DMS 273 (cell line): ENCODE data around the gene GCDH.
"Not testable (repeated sequence)": the region's sequence is repeated elsewhere in the genome, so short reads cannot be mapped to it uniquely, and the experiment has no call there.

ENCODE experiments used
- DNase-seq: peaks from one replicate; lab custom pipeline; 2025; ENCODE audit not compliant: unreplicated experiment; lab: John Stamatoyannopoulos, UW

GCDH gene

GRCh38 chr19:12890787-12891552 is at the start of gene GCDH:
Gene GCDH, plus strand, starts transcription at chr19:12891160. Its CDS starts 145 bp downstream, at chr19:12891305.
- peak; percentile 100 for DNase-seq

- DNase-seq: no peak
These were observed 48.4 kb upstream of the GCDH start for GRCh38 chr19:12842511-12842910.

GRCh38 chr19:12843328-12843727 is 47.6 kb upstream of the GCDH start:
- no peak for DNase-seq

- DNase-seq: no peak
These were observed 46.8 kb upstream of the GCDH start for GRCh38 chr19:12843999-12844732.

GRCh38 chr19:12846613-12847012 is 44.3 kb upstream of the GCDH start:
- not testable (repeated sequence) for DNase-seq

- DNase-seq: peak; percentile 93
These were observed 43.5 kb upstream of the GCDH start for GRCh38 chr19:12847159-12848139.

- DNase-seq: no peak
These were observed 34.3 kb upstream of the GCDH start for GRCh38 chr19:12856653-12857052.

- DNase-seq: no peak
These were observed 32.7 kb upstream of the GCDH start for GRCh38 chr19:12858041-12858928.

- peak; percentile 73 for DNase-seq
These were observed 31.4 kb upstream of the GCDH start for GRCh38 chr19:12859546-12859945.

GRCh38 chr19:12864143-12864542 is 26.8 kb upstream of the GCDH start:
- no peak for DNase-seq

GRCh38 chr19:12864721-12865715 is 25.9 kb upstream of the GCDH start:
- no peak for DNase-seq

GRCh38 chr19:12865746-12866415 is 25.1 kb upstream of the GCDH start:
- no peak for DNase-seq

- DNase-seq: no peak
These were observed 24.4 kb upstream of the GCDH start for GRCh38 chr19:12866416-12867119.

GRCh38 chr19:12867120-12868099 is 23.6 kb upstream of the GCDH start:
- no peak for DNase-seq

GRCh38 chr19:12868540-12869112 is 22.3 kb upstream of the GCDH start:
- DNase-seq: no peak

GRCh38 chr19:12871681-12872080 is 19.3 kb upstream of the GCDH start:
- DNase-seq: no peak
